Measurements from ENCODE around the gene PKP2.

PKP2 gene

DNA sequence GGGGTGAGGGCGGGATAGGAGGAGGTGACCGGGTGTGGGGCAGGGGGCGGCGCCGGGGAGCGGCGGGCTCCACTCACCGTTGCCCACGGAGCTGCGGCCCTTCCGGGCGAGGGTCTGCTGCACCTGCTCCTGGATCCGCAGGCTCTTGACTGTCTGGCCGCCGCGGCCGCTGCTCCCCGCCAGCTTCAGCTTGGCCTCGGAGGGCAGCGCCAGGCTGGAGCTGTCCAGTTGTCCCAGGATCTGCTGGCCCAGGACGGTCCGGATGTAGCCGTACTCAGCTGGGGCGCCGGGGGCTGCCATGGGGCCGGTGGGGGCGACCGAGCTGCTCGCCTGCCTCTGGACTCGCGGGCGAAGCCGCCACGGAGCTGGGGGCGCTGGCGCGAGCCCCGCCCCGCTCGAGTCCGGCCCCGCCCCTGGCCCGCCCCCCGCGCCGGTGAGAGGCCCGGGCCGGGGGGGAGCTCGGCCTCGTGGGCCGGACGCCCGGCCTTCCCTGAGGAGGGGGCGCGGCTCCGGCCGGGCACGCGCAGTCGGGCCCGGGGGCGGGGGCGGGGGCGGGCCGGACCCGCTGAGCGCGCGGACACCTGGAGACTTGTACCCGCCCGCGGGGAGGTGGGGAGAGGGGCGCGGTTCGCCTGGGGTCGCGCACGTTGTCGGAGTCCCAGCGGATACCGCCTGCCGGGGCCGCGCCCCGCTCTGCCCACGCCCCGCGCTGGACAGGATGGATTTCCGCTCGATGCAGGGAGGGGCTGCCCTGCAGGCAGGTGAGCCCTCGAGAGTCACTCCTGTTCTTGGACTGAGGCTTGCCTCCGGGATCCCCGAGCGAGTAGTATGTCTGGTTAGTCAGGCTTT is at the start of gene PKP2:
Gene PKP2, minus strand, starts transcription at position 346 of the 849 bp plus-strand sequence. Its CDS starts 46 bp downstream, at position 300.
- no peak for DNase-seq

DNA sequence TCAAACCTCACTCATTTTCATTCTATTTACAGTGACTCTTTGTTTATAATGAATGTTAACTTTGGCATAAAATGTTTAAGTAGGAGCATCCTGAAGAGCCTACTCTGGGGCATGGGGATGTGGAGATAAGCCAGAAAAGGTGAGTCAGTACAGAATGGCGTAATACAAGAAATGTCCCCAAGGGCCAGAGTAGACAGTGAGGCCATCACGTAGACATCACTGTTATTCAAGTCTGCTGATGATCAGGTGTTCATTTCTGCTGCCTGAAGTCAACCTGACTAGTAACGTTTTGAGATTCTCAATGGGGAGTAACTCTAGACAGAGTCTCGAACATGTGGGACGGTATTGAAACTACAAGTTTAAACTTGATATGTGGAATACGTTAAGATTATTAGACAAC is 47.6 kb upstream of the PKP2 start:
- no peak for DNase-seq

DNA sequence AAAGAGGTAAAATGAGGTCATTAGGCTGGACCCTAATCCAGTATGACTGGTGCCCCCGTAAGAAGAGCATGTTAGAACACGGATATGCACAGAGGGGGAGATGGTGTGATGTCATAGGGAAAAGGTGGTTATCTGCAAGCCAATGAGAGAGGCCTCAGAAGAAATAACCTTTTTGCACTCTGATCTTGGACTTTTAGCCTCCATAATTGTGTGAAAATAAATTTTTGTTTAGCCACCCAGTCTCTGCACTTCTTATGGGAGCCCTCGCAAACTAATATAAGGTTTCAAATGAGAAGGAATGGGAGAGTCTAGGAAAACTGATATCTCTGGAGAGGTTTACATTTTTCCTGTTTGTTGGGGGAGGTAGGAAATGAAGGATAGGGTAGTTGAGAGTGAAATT is 43.2 kb upstream of the PKP2 start:
- no peak for DNase-seq

- DNase-seq, result no peak
Measured at GRCh38 chr12:32926963-32927362, 30.4 kb upstream of the PKP2 start.

GRCh38 chr12:32926356-32926755 is 29.8 kb upstream of the PKP2 start:
- no peak for DNase-seq

DNA sequence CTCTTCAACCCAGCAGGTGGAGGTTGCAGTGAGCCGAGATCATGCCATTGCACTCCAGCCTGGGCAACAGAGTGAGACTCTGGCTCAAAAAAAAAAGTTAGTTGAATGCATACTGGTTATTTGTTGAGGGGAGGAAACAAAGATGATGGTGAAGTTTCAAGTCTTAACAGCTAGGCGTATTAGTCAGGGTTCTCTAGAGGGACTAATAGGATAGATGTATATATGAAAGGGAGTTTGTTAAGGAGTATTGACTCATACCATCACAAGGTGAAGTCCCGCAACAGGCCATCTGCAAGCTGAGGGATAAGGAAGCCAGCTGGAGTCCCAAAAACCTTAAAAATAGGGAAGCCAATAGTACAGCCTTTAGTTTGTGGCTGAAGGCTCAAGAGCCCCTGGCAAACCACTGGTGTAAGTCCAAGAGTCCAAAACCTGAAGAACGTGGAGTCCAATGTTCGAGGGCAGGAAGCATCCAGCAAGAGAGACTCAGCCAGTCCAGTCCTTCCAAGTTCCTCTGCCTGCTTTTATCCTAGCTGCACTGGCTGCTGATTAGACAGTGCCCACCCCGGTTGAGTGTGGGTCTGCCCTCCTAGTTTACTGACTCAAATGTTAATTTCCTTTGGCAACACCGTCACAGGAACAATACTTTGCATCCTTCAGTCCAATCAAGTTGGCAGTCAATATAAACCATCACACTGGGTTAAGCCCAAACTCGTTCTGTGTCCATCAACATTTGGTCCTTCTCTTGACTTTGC is 26.1 kb upstream of the PKP2 start:
- no peak for DNase-seq

DNA sequence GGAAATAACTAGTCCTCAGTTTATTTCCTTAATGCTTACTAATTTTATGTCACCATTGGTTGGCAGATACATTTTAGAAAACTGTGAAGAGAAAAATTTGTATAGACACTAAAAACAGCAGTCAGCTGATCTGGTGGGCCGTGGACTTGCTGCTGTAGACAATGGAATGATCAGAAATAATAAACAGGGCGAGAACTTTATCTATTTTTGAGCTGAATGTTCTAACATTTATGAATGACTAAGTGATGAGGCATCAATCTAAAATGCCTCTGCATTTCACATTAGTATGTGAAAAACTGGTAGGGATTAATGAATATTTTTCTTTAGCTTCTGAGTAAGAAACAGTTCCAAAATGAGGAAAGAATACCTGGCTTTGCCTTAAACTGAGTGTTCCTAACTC is 24.8 kb upstream of the PKP2 start:
- no peak for DNase-seq

GRCh38 chr12:32920506-32921085 is 24.0 kb upstream of the PKP2 start:
- no peak for DNase-seq

GRCh38 chr12:32918890-32919801 is 22.6 kb upstream of the PKP2 start:
- DNase-seq, result no peak

- no peak for DNase-seq
Measured at GRCh38 chr12:32917094-32917611, 20.6 kb upstream of the PKP2 start.

- DNase-seq, result no peak
Measured at GRCh38 chr12:32907898-32908476, 11.4 kb upstream of the PKP2 start.

DNA sequence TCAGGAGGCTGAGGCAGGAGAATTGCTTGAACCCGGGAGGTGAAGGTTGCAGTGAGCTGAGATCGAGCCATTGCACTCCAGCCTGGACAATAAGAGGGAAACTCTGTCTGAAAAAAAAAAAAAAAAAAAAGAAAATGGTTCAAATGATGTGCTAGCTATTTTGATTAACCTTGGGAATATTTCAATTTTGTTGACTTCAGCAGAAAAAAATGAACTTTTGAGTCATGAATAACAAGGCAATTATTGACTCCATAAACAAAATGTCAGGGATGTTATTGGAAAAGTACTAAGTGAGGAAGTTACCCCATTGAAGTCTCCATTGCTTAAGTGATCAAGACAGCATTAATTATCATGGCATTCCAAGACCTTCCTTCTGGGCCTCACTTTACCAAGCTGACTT is 10.6 kb upstream of the PKP2 start:
- no peak for DNase-seq

DNA sequence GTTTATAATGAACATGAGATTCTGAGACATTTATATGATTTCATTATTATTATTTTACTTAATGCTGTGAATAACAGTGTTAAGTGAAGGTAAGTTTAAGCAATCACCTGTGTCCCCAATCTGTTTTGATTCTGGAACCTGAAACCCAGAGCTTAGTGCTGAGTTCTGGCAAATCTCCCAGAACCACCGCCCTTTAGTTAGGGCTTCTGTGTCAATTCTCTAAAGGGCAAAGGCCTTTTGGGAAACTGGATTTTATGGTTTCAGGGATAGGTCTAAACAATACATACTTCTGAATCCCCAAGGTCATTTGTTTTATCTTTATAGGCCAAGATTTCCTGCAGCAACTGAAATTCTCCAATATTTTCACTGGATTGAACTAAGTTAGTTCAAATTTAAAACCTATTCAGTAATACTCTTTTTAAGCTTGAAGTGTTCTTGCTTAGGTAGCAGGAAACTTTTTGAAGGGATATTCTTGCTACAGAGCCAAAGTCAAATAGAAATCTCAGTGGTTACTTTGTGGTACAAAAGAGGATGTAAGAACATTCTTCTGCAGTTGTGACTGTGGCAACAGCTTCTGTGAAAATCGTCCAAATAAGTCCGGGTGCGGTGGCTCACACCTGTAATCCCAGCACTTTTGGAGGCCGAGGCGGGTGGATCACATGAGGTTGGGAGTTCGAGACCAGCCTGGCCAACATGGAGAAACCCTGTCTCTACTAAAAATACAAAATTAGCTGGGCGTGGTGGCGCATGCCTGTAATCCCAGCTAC is 10.0 kb upstream of the PKP2 start:
- no peak for DNase-seq

DNA sequence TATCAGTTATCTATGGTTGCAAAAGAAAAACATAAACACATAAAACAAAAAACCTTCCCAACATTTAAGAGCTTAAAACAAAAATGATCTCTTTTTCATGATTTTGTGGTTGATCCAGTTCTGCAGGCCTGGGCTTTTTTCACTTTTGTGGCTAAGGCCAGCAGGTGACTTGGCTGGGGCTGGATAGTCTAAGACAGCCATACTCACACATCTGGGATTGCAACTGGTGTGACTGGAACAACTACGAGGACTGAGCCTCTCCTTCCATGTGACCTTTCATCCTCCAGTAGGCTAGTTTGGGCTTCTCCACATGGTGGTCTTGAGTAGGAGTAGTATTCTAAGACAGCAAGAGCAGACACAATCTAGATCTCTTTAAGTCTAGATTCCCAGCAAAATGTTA is 7.2 kb upstream of the PKP2 start:
- DNase-seq, result no peak

GRCh38 chr12:32903318-32903717 is 6.7 kb upstream of the PKP2 start:
- DNase-seq, result no peak

GRCh38 chr12:32902287-32902997 is 5.9 kb upstream of the PKP2 start:
- DNase-seq, result no peak

DNA sequence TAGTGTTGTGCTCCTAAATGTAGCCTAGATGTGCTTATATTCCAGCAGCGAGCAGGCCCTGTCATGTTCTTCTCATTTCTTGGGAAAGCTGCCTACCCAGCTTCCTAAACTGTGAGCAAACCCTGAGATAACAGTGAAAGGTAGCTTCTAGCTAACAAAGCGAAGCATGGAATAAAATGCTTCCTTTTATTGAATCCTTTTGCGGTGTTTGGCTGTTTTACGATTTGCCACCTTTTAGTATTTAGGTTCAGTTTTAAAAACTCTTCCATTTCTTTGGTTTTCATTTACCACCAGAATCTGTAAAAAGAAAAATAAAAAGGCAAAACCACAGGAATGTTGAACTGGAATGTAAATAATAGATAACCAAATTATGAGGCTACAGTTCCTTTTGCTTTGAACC is 5.0 kb upstream of the PKP2 start:
- DNase-seq, result no peak

DNA sequence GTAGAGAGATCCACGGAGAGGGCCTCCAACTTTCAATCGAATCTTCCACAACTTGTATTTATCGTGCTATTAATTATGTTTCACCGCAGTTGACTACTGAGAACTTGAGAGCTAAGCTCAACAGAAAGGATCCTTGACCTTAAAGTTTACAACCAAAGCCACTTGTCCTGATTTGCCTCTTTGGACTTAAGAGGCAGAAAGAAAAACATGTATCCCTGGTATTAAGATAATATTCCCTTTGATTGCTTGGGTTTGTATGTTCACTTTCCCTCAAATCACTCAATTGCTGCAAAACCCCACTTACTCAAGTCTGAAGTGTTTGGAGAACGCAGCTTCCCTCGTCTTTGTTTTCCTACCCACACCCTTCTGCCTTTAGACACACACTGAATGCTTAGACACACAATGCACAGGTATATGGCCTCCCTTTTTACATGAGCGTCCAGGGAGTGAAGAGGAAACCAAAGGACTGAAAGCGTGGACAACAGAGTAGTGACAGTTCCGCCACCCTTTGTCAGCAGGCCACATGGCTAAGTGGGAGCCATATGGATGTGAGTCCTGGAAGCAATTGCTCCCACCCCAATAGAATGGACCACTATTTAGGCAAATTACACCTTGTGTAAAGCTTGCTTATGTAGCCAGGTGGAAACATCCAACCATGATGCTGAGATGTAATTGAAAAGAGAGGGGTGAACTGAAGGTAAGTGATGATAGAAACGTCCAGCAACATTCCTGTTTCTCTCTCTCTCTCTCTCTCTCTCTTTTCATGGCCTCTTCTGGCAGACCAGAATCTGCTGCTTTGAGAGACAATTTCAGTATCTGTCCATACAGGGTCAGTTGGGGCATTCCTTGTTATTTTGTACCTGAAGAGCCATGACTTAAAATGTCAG is 1.4 kb upstream of the PKP2 start:
- no peak for DNase-seq

DNA sequence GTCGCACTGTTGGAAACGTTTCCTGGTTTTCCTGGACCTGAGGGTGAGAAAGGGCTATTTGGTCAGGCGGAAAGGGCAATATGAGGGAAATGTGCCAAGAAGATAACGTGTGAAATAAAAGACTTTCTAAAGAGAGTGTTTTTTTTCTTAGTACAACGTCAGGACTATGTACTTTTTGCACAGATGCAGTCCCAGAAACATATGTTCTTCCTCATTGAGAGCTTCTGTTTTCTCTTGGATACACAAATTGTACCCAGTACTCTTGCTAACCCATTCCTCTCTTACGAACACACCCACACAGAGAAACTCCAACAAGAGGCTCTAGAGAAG is 669 bp upstream of the PKP2 start:
- DNase-seq, result no peak

Data from stimulated activated naive CD4-positive, alpha-beta T cell treated with Interleukin-2 at 50 U/mL for 16 hours (primary cell).